Tibial nerve (tissue), 4 donors: Measurements from ENCODE around the gene OR5H15.

Experiments used
- EP300 ChIP-seq, 2 donors: sonication (generic); formaldehyde crosslinking; IDR thresholded peaks; one replicate each; pipeline ENCODE4 v1.6.1; 2017; ENCODE audit warnings: antibody characterized with exemption in 2 of 2, mild to moderate bottlenecking in 1 of 2
- POLR2A ChIP-seq, 2 donors: fragments of 450-650 bp; IDR thresholded peaks; one replicate each; pipeline ENCODE4 v1.6.1; 2017; ENCODE audit warnings: antibody characterized with exemption in 2 of 2, mild to moderate bottlenecking in 2 of 2, moderate library complexity in 2 of 2
- TF ChIP-seq, protein P1 (sequence below), 5 experiments: fragments of 200-600 bp in 3 of 5; fragments of 450-650 bp in 2 of 5; sonication (generic) in 3 of 5; IDR thresholded peaks; one replicate each; pipeline ENCODE4 v1.5.1; 2016 to 2019; ENCODE audit warnings: antibody characterized with exemption in 5 of 5, mild to moderate bottlenecking in 3 of 5, moderate library complexity in 2 of 5

DNA sequence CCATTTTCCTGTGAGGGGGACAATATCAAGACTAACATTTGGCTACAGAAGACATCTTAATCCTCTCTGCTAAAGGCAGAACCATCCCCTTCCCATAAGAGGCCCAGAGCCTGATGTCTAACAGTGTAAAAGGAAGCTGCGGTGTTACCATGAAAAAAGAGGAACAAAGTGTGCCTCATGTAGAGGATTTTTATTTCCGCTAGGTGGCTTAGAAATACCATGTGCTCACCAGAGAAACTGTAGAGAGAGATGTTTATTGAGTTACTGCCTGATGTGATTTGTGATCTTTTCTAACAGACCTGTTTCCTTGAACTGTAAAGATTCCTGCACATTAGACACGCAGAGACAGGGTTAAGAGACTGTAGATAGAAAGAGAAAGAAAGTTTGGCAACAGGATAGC lies 22.0 kb downstream of the OR5H15 start:
- TF ChIP-seq, protein P1, sequence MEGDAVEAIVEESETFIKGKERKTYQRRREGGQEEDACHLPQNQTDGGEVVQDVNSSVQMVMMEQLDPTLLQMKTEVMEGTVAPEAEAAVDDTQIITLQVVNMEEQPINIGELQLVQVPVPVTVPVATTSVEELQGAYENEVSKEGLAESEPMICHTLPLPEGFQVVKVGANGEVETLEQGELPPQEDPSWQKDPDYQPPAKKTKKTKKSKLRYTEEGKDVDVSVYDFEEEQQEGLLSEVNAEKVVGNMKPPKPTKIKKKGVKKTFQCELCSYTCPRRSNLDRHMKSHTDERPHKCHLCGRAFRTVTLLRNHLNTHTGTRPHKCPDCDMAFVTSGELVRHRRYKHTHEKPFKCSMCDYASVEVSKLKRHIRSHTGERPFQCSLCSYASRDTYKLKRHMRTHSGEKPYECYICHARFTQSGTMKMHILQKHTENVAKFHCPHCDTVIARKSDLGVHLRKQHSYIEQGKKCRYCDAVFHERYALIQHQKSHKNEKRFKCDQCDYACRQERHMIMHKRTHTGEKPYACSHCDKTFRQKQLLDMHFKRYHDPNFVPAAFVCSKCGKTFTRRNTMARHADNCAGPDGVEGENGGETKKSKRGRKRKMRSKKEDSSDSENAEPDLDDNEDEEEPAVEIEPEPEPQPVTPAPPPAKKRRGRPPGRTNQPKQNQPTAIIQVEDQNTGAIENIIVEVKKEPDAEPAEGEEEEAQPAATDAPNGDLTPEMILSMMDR (IDR thresholded peaks at IDR 0.05) = peak in 1 of 5 experiments; percentile 26
- TF ChIP-seq POLR2A (IDR thresholded peaks at IDR 0.05) (no peak), EP300 (IDR thresholded peaks at IDR 0.05) (no peak)
